NCI-H2196 (cell line): ENCODE data around the gene IL1B.
A peak's percentile ranks its signal among the peaks of the same experiment; 100 is the strongest.
"Not testable (repeated sequence)": the region's sequence is repeated elsewhere in the genome, so short reads cannot be mapped to it uniquely, and the experiment has no call there.

Experiments
- DNase-seq: peaks from one replicate; lab custom pipeline; 2025; ENCODE audit not compliant: unreplicated experiment; lab: John Stamatoyannopoulos, UW

The IL1B gene

DNA sequence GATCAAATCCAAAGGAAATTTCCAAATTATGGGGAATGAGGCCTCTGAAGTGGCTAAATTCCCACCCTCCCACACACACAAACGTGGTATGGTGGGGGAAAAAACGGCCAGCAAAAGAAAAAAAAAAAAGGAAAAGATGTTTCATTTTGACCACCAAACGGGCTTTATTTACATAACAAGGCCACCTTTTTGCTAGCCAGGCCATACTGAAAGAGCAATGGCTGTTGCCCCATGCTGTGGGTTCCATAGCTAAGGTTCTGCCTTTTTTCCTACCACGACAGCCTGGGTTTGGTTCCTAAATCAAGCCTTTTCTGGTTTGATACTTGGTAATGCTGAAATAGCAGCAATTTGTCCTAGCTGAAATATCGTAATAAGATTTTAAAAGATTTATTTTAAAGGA, 14.0 kb upstream of the IL1B start:
- DNase-seq: no peak

DNA sequence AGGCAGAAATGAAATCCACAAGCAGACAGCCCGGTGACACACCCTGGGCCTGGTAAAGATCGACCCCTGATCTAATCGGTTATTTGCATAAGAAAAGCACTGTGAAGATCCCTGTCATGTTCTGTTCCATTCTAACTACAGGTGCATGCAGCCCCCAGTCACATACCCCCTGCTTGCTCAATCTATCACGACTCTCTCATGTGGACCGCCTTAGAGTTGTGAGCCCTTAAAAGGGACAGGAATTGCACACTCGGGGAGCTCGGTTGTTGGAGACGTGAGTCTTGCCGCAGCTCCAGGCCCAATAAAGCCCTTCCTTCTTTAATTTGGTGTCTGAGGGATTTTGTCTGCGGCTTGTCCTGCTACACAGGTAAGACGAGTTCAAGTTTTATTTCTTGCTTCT, 13.4 kb upstream of the IL1B start:
- no peak for DNase-seq

GRCh38 chr2:112848833-112849232, 12.3 kb upstream of the IL1B start:
- DNase-seq: no peak

GRCh38 chr2:112846031-112846430, 9.5 kb upstream of the IL1B start:
- no peak for DNase-seq

GRCh38 chr2:112843836-112844235, 7.3 kb upstream of the IL1B start:
- no peak for DNase-seq

DNA sequence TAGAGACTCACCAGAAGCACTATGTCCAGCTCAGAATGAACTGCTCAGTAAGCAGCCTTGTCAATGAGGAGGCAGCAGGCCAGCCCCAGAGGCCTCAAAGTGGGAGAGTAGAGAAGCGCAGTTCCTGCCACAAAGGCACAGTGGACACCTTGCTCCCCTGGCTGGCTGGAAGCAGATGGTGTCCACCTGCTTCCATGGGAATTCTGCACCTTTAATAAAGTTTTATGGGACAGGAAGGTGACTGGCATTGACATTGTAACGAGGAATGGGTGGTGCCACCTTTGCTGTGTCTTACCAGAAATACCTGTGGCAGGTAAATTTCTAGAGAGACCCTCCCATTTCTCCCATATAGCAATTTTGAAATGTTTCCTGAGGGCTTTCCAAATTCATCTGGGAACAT, 6.7 kb upstream of the IL1B start:
- no peak for DNase-seq

DNA sequence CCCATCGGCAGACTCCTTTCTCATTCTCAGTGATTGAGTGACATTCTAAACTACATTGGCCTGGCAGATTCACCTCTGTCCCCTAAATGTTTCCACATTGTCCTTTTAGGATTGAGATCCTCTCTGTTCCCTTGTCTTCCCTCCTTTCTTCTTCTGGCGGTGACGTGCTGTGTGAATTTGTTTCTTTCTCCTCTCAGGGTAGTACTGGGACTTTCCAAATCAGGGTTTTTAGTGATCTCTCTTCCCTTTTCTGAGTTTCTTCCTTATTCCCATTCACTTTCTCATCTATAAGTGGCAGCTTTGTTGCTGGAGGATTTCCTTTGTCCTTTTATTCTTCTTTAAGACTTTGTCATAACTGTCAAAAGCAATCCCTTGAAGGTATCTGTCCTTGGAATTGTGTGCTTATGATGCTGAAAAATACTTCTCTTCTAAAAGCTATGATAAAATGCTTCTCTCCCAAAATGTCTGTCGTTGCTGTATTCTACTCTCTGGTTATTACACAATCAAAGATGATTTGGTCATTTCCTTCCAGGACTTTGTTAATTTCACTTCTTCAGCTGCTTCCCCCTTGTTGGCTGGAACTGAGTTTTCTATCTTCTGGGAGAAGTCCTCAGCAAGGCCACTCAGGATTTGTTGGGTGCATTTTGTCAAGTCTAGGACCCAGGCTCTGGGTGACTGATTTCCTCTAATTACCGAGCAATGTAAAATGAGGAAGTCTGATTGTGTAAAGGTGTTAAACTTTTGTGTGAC, 4.9 kb upstream of the IL1B start:
- DNase-seq: no peak

DNA sequence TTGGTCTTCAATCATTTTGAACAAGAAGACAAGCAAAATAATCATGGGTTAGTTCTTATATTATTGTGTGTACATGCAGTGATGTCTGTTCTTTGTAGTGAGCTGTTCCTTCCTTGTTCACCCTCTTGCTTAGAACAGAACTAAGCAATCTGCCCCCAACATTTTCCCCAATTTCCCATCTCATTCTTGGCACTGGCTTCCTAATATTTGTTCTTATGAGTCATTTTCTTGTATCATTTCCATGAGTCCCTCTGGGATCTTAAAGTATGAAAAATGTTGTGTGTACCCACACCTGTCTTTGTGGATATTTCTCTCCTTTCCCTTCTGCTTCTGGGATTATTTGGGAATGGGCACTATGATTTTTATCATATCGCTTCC, 3.5 kb upstream of the IL1B start:
- DNase-seq: no peak

GRCh38 chr2:112839407-112840067, 3.0 kb upstream of the IL1B start:
- DNase-seq: no peak

DNA sequence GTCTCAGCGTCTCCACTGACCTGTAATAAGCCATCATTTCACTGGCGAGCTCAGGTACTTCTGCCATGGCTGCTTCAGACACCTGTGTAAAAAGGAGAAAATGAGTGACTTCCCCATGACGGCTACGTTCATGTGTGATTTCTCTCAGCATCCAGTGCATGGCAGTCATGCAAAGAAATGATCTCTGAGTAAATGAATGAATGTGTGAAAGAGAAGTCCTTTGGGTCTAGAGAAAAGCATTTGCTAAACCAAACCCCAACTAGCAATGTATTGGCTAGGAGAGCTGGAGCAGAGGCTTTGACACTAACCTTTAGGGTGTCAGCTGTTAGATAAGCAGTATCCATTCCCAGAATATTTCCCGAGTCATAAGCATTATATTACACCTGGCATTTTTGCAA, 417 bp downstream of the IL1B start:
- no peak for DNase-seq

- DNase-seq: no peak
These were observed 930 bp downstream of the IL1B start for GRCh38 chr2:112835536-112836162.

DNA sequence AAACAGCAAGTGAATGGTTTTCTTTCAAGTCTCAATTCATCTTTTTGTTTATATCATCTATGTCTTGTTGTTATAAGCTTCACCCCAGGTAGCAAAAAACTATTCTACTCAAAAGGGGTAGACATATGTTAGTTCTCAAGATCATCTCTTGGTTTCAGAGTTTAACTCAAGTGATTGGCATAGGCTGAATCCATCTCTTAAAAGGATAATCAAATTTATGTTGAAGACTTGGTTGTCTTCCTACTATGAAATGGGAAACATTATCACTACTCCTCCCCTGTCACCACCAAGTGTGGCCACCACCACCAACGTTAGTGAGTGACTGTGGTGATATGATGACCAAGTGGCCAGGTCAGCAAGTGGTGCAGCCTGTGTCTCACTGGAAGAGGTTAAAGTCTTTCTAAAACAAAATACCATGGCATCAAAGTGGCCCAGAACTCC, 1.5 kb downstream of the IL1B start:
- no peak for DNase-seq

DNA sequence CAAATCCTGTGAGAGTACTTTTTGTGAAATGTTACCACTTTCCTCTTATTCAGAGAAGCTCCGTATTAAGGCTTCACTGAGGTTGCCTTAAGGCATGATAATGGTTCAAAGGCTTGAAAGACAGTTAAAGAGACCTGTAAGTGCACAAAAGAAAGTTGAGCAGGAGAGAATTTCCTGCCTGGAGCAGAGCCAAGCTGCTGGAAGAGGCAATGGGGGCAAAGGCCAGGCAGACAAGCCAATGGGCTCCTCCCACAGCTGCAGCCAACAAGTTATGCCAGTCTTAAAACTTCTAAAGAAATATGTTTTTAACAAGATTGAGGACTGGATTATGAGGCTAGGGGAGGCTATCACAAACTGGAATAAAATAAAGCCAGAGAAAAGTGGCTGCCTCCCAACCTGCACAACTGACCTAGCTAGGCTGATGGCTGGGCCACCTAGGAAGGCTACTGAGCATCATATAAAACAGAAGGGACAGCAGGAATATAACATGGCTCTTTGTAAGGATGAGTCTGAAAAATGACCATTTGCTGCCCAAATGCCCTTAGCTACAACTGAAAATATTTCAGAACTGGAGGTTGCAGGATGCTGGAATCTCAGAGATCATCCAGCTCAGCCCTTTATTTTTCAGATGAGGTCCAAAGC, 2.1 kb downstream of the IL1B start:
- DNase-seq: peak; percentile 4

GRCh38 chr2:112833976-112834375, 2.6 kb downstream of the IL1B start:
- no peak for DNase-seq

- not testable (repeated sequence) for DNase-seq
These were observed 3.0 kb downstream of the IL1B start for GRCh38 chr2:112833639-112833931.

DNA sequence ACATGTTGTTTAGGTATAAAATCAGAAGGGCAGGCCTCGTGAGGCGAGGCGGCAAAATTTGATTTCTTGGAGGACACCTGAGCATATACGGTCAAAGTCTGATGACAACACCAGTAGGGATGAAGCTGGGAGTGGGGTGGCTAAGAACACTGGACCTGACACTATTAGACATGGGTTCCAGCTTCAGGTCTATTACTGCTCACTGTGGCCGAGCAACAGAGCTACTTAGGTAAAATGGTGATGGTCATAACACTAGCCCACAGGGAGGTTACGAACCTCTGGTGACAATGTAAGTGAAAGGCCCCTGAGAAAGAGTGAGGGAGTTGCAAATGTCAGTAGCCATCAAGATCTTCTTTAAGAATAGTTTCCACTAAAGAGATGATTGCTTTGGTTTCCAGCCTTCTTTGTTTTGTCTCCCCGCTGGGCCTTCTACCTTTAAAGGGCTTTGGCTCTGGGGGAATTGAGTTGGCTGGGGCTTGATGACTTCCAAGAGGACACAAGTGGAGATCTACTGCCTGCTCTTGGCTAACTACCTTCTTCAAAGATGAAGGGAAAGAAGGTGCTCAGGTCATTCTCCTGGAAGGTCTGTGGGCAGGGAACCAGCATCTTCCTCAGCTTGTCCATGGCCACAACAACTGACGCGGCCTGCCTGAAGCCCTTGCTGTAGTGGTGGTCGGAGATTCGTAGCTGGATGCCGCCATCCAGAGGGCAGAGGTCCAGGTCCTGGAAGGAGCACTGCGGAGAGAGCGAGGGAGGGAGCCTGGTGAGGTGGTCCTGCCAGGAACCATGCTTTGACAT, 3.5 kb downstream of the IL1B start:
- no peak for DNase-seq

- DNase-seq: no peak
These were observed 4.4 kb downstream of the IL1B start for GRCh38 chr2:112831946-112832840.

DNA sequence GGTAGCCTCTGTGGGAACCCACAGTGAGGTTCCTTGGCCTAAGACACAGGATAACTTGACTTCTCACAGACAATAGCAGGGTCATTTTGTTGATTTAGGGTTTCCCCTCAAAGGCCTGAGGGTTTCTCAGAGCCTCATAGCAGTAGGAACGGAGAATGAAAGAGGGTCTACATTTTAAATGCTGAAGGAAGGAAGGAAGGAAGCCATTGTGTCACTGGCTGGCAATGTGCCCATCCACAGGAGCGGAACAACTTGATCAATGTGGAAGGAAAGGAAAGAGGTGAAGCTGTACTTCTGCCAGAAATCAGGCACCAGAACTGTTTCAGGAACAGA, 5.1 kb downstream of the IL1B start:
- DNase-seq: no peak

- DNase-seq: no peak
These were observed 5.7 kb downstream of the IL1B start for GRCh38 chr2:112830682-112831512.
